IPS DF 19.7 (cell line): ENCODE data around the gene RPS25.
"Not testable (repeated sequence)": the region's sequence is repeated elsewhere in the genome, so short reads cannot be mapped to it uniquely, and the experiment has no call there.

Experiments
- DNase-seq: peaks from one replicate; pipeline ENCODE4 v3.0.0-alpha.2; 2013; ENCODE audit warnings: low read depth, low spot score

Gene RPS25

DNA sequence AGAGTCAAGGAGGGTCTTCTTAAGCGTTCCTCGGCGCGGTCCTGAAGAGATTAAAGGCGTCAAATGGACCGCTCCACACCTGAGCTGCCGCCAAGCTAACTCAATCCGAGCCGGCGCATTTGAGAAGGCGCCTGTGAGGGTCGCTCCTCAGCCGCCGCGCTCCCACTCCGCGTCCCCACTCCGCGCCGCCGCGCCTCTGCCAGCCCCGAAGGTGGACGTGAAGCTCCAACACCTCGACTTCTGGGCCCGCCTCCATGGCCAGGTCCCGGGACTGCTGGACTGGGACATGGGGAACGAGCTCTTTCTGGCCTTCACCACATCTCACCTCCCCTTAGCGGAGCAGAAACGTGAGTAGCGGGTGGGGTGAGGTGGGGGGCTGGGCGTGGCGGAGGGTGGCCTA lies 46.5 kb downstream of the RPS25 start, which contains the start of gene FOXR1:
Gene FOXR1 (plus strand): TSS at position 116 of the 400 bp plus-strand sequence. CDS start 171 bp downstream, at position 287.
- no peak for DNase-seq

- DNase-seq, result not testable (repeated sequence)
These were observed 48.6 kb downstream of the RPS25 start for GRCh38 chr11:118969508-118969907.
